ENCODE results near the gene FCRL5. TPM values are rescaled to one million over a fixed set of nuclear protein-coding genes. Genes with fewer than 3 reads are reported as not detected.

FCRL5 gene
- total RNA-seq, 1 donor from 2014 or later, result not detected

- intact Hi-C loops (cut with micrococcal nuclease), result no loop called here
- Histone ChIP-seq H3K4me3 (no peak overlapping the region), H3K27me3 (ENCODE audit: low read depth) (peaks cover 75% of the 10 kb centered on the region), H3K4me1 (no peaks in the 10 kb centered on the region), H3K36me3 (no peaks in the 10 kb centered on the region), H3K27ac (replicated peaks) (no peak overlapping the region), H3K9me3 (replicated peaks) (no peaks in the 10 kb centered on the region)
- TF ChIP-seq CTCF (IDR thresholded peaks at IDR 0.05; ENCODE audit: borderline replicate concordance), result no peak
- DNase-seq, result no peak
Measured at GRCh38 chr1:157523774-157524493, 28.4 kb downstream of the FCRL5 start.

GRCh38 chr1:157521056-157521455 is 31.3 kb downstream of the FCRL5 start:
- intact Hi-C loops (cut with micrococcal nuclease), result no loop called here
- Histone ChIP-seq H3K27ac (replicated peaks) (no peak overlapping the region), H3K9me3 (replicated peaks) (no peaks in the 10 kb centered on the region), H3K4me3 (no peak overlapping the region), H3K27me3 (ENCODE audit: low read depth) (peaks cover 62% of the 10 kb centered on the region), H3K36me3 (no peaks in the 10 kb centered on the region), H3K4me1 (no peaks in the 10 kb centered on the region)
- no peak for DNase-seq
- TF ChIP-seq CTCF (IDR thresholded peaks at IDR 0.05; ENCODE audit: borderline replicate concordance), result no peak

GRCh38 chr1:157520386-157520935 is 31.9 kb downstream of the FCRL5 start:
- no peak for TF ChIP-seq CTCF (IDR thresholded peaks at IDR 0.05; ENCODE audit: borderline replicate concordance)
- DNase-seq, result no peak
- no peaks in the 10 kb centered on the region for H3K36me3 ChIP-seq
- intact Hi-C loops (cut with micrococcal nuclease), result no loop called here
- no peak overlapping the region for H3K4me3 ChIP-seq
- H3K4me1 ChIP-seq, result no peaks in the 10 kb centered on the region
- H3K27ac ChIP-seq (replicated peaks), result no peak overlapping the region
- no peaks in the 10 kb centered on the region for H3K9me3 ChIP-seq (replicated peaks)
- H3K27me3 ChIP-seq (ENCODE audit: low read depth), result peaks cover 57% of the 10 kb centered on the region

GRCh38 chr1:157519451-157519850 is 32.9 kb downstream of the FCRL5 start:
- H3K4me3 ChIP-seq, result no peak overlapping the region

GRCh38 chr1:157517016-157517415 is 35.3 kb downstream of the FCRL5 start:
- TF ChIP-seq CTCF (IDR thresholded peaks at IDR 0.05; ENCODE audit: borderline replicate concordance), result no peak

More at GRCh38 chr1:157519451-157519850, 32.9 kb downstream of the FCRL5 start:
- Histone ChIP-seq H3K36me3 (no peaks in the 10 kb centered on the region), H3K27me3 (ENCODE audit: low read depth) (peaks cover 53% of the 10 kb centered on the region), H3K9me3 (replicated peaks) (no peaks in the 10 kb centered on the region), H3K27ac (replicated peaks) (no peak overlapping the region), H3K4me1 (no peaks in the 10 kb centered on the region)
- DNase-seq, result no peak
- no peak for TF ChIP-seq CTCF (IDR thresholded peaks at IDR 0.05; ENCODE audit: borderline replicate concordance)
- intact Hi-C loops (cut with micrococcal nuclease), result no loop called here

More at GRCh38 chr1:157517016-157517415, 35.3 kb downstream of the FCRL5 start:
- H3K27ac ChIP-seq (replicated peaks), result no peak overlapping the region
- H3K36me3 ChIP-seq, result no peaks in the 10 kb centered on the region
- peaks cover 32% of the 10 kb centered on the region for H3K27me3 ChIP-seq (ENCODE audit: low read depth)
- intact Hi-C loops (cut with micrococcal nuclease), result no loop called here
- no peaks in the 10 kb centered on the region for H3K4me1 ChIP-seq
- no peak overlapping the region for H3K4me3 ChIP-seq
- no peaks in the 10 kb centered on the region for H3K9me3 ChIP-seq (replicated peaks)
- DNase-seq, result no peak
